Panc1 (cell line): ENCODE data around the gene FGG. TPM values are rescaled to one million over a fixed set of nuclear protein-coding genes. Genes with fewer than 3 reads are reported as not detected.

Experiments used
- ATAC-seq: fragments of 200-7000 bp; cut with Tn5 transposase; 2 replicates; pipeline ENCODE4 v1.9.1; 2020; ENCODE audit warnings: mild to moderate bottlenecking, moderate library complexity
- BruUV-seq: library from RNA; stranded (reverse); fragments of 400-500 nt; replicated peaks from 2 replicates; lab custom pipeline; 2021; lab: Mats Ljungman, UMichigan
- CTCF ChIA-PET: fragments of 300-600 bp; sonication (Branson Sonifier 250); formaldehyde crosslinking; loops from one replicate; lab custom pipeline; 2022; ENCODE audit warnings: antibody characterized with exemption; lab: Charles Lee
- POLR2A ChIA-PET: fragments of 300-600 bp; sonication (Branson Sonifier 250); formaldehyde crosslinking; loops from one replicate; lab custom pipeline; 2022; ENCODE audit warnings: antibody characterized with exemption; lab: Charles Lee
- DNase-seq: peaks from one replicate; pipeline ENCODE4 v3.0.0-alpha.2; 2010; ENCODE audit warnings: low read depth, low spot score
- H3K27ac ChIP-seq: 2 replicates; pipeline ENCODE4 v1.5.1; 2011; ENCODE audit warnings: mild to moderate bottlenecking, low read length, inconsistent platforms
- H3K27me3 ChIP-seq: fragments of 200-500 bp; sonication (Bioruptor generic); 2 replicates; pipeline ENCODE4 v1.6.0; 2014; ENCODE audit warnings: low read length, inconsistent platforms; ENCODE audit not compliant: control insufficient read depth, insufficient read depth
- H3K36me3 ChIP-seq: fragments of 200-500 bp; sonication (Bioruptor generic); 2 replicates; pipeline ENCODE4 v1.5.1; 2014; ENCODE audit warnings: inconsistent platforms, mild to moderate bottlenecking, low read length, moderate library complexity; ENCODE audit not compliant: control insufficient read depth, insufficient read depth
- H3K4me1 ChIP-seq: 2 replicates; pipeline ENCODE4 v1.5.1; 2011; ENCODE audit warnings: inconsistent platforms, mild to moderate bottlenecking, low read length, moderate library complexity; ENCODE audit not compliant: control insufficient read depth, insufficient read depth
- H3K4me3 ChIP-seq, 2 experiments: 2 replicates each; pipeline ENCODE4 v1.5.1; 2011 to 2012; ENCODE audit warnings: low read depth in 2 of 2, low read length in 2 of 2, mild to moderate bottlenecking in 2 of 2, inconsistent platforms in 1 of 2, moderate library complexity in 1 of 2
- H3K9me3 ChIP-seq: fragments of 200-500 bp; sonication (Bioruptor generic); 2 replicates; pipeline ENCODE4 v1.5.1; 2014; ENCODE audit warnings: low read depth, mild to moderate bottlenecking, inconsistent platforms, low read length, moderate library complexity; ENCODE audit not compliant: control insufficient read depth, insufficient read depth
- CTCF ChIP-seq: fragments of 450-650 bp; IDR thresholded peaks from 2 replicates; pipeline ENCODE4 v1.5.1; 2017; ENCODE audit warnings: mild to moderate bottlenecking
- POLR2AphosphoS5 ChIP-seq: IDR thresholded peaks from 2 replicates; pipeline ENCODE4 v1.6.1; 2012; ENCODE audit warnings: mild to moderate bottlenecking, low read depth, low read length, moderate library complexity
- REST ChIP-seq, 2 experiments: IDR thresholded peaks; 2 replicates each; pipeline ENCODE4 v1.6.1; 2011 to 2012; ENCODE audit warnings: low read depth in 2 of 2, control low read depth in 1 of 2, low read length in 1 of 2, mild to moderate bottlenecking in 1 of 2, moderate library complexity in 1 of 2; ENCODE audit not compliant: insufficient read depth in 1 of 2
- SIN3A ChIP-seq: IDR thresholded peaks from 2 replicates; pipeline ENCODE4 v1.6.1; 2012; ENCODE audit warnings: low read depth, mild to moderate bottlenecking, low read length, moderate library complexity, borderline replicate concordance; ENCODE audit not compliant: insufficient read depth
- TCF7L2 ChIP-seq: IDR thresholded peaks from 2 replicates; pipeline ENCODE4 v1.6.1; 2011; ENCODE audit warnings: mild to moderate bottlenecking, low read depth, low read length, inconsistent platforms
- in situ Hi-C: cut with HindIII; loops from 2 replicates; pipeline ENCODE4 v1.10.0; 2016; ENCODE audit warnings: low sequenced_read_pairs, low pct_unique_long_range_greater_than_20kb
- intact Hi-C: fragments of 100-400 bp; cut with micrococcal nuclease; formaldehyde crosslinking; loops from one replicate; pipeline ENCODE4 v1.10.0; 2022; ENCODE audit not compliant: unreplicated experiment
- total RNA-seq: library from RNA; stranded (reverse); gene quantifications from one replicate; pipeline ENCODE4 v1.2.1, GENCODE V29; 2021; ENCODE audit not compliant: unreplicated experiment

FGG gene
- total RNA-seq, 1 experiment from 2014 or later: 1.8 TPM

DNA sequence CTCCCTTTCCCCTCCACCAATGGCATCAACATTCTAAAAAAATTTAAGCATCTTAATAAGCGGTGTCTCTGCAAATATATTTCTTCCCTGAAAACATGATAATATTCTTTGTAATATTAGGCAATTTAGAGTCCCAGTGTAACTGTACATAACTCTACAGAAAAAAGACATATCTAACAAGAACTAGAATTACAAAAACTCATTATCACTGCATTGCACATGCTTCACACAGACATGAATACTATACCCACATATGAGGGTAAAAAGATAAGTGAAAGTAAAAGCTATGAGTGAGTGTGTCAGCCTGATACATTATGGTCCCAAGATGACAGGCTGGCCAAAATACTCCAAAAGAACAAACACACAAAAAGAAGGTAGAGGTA is 52.0 kb downstream of the FGG start:
- TF ChIP-seq REST (IDR thresholded peaks at IDR 0.05; ENCODE audit: insufficient read depth in 1 of 2, low read depth in 2 of 2, low read length in 1 of 2) (no peak), TCF7L2 (no peak), POLR2AphosphoS5 (no peak), CTCF (no peak), SIN3A (no peak)
- H3K27me3 ChIP-seq: no peaks in the 10 kb centered on the region
- BruUV-seq: no TSS peak
- H3K36me3 ChIP-seq: no peaks in the 10 kb centered on the region
- intact Hi-C loops: no loop called here
- ATAC-seq: no peak
- in situ Hi-C loops: no loop called here
- no peaks in the 10 kb centered on the region for H3K9me3 ChIP-seq
- ChIA-PET POLR2A (no interaction called here), CTCF (no interaction called here)
- no peaks in the 10 kb centered on the region for H3K4me1 ChIP-seq
- H3K27ac ChIP-seq: no peak overlapping the region
- H3K4me3 ChIP-seq: no peak overlapping the region
- no peak for DNase-seq

GRCh38 chr4:154559494-154560418 is 52.7 kb downstream of the FGG start:
- peak; percentile 80 for ATAC-seq
- peak; percentile 65 for TF ChIP-seq CTCF
- no peak for TF ChIP-seq POLR2AphosphoS5
- in situ Hi-C loops: no loop called here

More at GRCh38 chr4:154559494-154560418, 52.7 kb downstream of the FGG start:
- Histone ChIP-seq H3K27me3 (no peaks in the 10 kb centered on the region), H3K27ac (no peak overlapping the region), H3K4me1 (no peaks in the 10 kb centered on the region), H3K36me3 (no peaks in the 10 kb centered on the region), H3K9me3 (no peaks in the 10 kb centered on the region), H3K4me3 (no peak overlapping the region)
- intact Hi-C loops: loop anchor here (2.0 to 10.0 kb wide), 2 partner anchors 59 to 795 kb away; no protein-coding TSS in a partner anchor
- ChIA-PET POLR2A (no interaction called here), CTCF (interaction anchor here (0.8 to 1.6 kb wide), 2 partner anchors 9 to 59 kb away, joined by 3 to 10 read pairs; no protein-coding TSS in a partner anchor)
- DNase-seq: peak; percentile 24
- BruUV-seq: no TSS peak
